ENCODE results near the gene CYRIA. TPM values are rescaled to one million over a fixed set of nuclear protein-coding genes. Genes with fewer than 3 reads are reported as not detected.

The CYRIA gene
- total RNA-seq, 4 donors from 2014 or later = 33.6 to 79.0 (median 50.0) TPM

DNA sequence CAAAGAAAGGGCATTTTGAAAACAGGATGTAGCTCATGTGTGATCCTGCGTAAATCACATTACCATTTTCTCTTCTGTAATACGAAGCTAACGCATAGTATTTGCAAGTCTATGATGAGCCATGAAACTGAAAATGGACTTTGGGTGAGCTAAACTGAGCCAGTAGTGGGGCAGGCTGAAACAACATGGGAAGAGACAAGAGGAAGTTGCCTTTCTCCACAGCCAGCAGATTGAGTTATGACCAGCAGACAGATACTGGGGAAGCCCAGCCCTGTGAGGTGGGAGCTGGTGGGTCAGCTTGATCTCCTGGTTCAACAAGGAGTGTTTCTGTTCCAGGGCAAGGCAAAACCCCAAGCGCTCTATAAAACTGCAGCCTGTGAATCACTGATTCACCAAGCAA lies 11.8 kb downstream of the CYRIA start:
- TF ChIP-seq, protein P1, sequence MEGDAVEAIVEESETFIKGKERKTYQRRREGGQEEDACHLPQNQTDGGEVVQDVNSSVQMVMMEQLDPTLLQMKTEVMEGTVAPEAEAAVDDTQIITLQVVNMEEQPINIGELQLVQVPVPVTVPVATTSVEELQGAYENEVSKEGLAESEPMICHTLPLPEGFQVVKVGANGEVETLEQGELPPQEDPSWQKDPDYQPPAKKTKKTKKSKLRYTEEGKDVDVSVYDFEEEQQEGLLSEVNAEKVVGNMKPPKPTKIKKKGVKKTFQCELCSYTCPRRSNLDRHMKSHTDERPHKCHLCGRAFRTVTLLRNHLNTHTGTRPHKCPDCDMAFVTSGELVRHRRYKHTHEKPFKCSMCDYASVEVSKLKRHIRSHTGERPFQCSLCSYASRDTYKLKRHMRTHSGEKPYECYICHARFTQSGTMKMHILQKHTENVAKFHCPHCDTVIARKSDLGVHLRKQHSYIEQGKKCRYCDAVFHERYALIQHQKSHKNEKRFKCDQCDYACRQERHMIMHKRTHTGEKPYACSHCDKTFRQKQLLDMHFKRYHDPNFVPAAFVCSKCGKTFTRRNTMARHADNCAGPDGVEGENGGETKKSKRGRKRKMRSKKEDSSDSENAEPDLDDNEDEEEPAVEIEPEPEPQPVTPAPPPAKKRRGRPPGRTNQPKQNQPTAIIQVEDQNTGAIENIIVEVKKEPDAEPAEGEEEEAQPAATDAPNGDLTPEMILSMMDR (IDR thresholded peaks at IDR 0.05) = no peak
- TF ChIP-seq POLR2A (IDR thresholded peaks at IDR 0.05) = no peak
- H3K4me3 ChIP-seq (replicated peaks in 1 of 3) = no peak overlapping the region
- peak overlapping the region; percentile 98 for H3K27ac ChIP-seq
- H3K27me3 ChIP-seq = no peaks in the 10 kb centered on the region
- H3K36me3 ChIP-seq = no peaks in the 10 kb centered on the region
- WGBS, 2 donors = 88 to 89% methylated on average over 4 of the region's 4 CpGs
- no peaks in the 10 kb centered on the region for H3K9me3 ChIP-seq
- intact Hi-C loops (cut with DNase I) = no loop called here
- DNase-seq = no peak
- H3K4me1 ChIP-seq = peaks cover 94 to 96% of the 10 kb centered on the region in 2 donors

DNA sequence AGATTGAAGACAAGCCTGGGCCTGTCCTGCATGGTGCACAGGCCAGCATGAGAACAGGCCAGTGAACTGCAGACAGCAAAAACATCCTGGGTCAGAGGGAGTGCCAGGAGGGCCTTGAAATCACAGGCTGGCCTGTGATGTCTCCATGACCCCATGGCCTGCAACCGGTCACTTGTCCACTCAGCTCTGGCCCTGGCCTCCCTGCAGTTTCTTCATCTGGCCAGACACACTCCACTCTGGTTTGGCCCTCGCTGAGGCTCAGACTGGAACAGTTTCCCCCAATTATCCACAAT lies 12.6 kb downstream of the CYRIA start:
- intact Hi-C loops (cut with DNase I) = no loop called here
- DNase-seq = peak; percentile 48 to 56
- Histone ChIP-seq H3K9me3 (no peaks in the 10 kb centered on the region), H3K4me3 (replicated peaks in 1 of 3) (no peak overlapping the region), H3K36me3 (no peaks in the 10 kb centered on the region), H3K4me1 (peaks cover 93 to 95% of the 10 kb centered on the region in 2 donors), H3K27ac (peak overlapping the region; percentile 98), H3K27me3 (no peaks in the 10 kb centered on the region)
- WGBS, 2 donors = 34 to 37% methylated on average over 2 of the region's 2 CpGs
- TF ChIP-seq, protein P1 (IDR thresholded peaks at IDR 0.05) = no peak
- TF ChIP-seq POLR2A (IDR thresholded peaks at IDR 0.05) = no peak

DNA sequence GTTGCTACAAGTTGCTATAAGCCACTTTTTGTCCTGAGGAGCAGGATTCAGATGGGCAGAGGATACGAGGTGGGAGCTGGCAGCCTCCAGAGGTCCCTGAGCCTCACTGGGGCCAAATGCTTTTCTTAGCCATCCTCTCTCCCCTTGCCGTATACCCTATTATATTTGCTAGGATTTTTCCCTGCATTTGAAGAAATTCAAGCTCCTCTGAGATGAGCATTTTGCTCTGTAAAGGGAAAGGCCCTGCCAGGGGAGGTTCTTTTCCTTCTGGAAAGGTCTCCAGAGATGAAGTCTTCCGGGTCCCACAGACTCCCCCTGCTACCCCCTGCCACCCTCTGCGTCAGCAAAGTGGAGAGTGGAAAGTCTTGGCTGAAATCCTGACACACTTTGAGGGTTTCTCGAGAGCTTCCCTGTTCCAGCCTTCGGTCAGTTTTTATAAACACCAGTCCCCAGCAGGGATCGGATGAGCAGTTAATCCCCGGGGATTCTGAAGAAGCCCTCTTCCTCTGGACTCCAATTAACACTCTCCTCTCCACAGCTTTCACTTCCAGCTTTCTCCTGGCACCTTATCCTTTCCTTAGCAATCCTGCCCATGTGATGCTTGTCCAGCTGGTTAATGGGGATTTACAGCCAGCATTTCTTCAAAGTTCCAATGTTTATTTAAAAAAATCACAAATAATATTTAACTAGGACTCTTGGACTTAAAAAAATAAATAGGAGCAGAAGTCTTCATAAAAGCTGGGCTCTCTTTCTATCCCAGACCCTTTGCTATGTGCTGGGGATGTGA lies 13.1 kb downstream of the CYRIA start:
- WGBS, 2 donors = 11 to 17% methylated on average over 8 of the region's 8 CpGs
- Histone ChIP-seq H3K27me3 (no peaks in the 10 kb centered on the region), H3K4me1 (peaks cover 95% of the 10 kb centered on the region in 2 donors), H3K9me3 (no peaks in the 10 kb centered on the region), H3K4me3 (replicated peaks in 1 of 3) (no peak overlapping the region), H3K27ac (peak overlapping the region; percentile 98), H3K36me3 (no peaks in the 10 kb centered on the region)
- intact Hi-C loops (cut with DNase I) = no loop called here
- DNase-seq = peak; percentile 87
- TF ChIP-seq POLR2A (IDR thresholded peaks at IDR 0.05) = peak in 1 of 2 donors; percentile 59
- TF ChIP-seq, protein P1 (IDR thresholded peaks at IDR 0.05) = no peak

DNA sequence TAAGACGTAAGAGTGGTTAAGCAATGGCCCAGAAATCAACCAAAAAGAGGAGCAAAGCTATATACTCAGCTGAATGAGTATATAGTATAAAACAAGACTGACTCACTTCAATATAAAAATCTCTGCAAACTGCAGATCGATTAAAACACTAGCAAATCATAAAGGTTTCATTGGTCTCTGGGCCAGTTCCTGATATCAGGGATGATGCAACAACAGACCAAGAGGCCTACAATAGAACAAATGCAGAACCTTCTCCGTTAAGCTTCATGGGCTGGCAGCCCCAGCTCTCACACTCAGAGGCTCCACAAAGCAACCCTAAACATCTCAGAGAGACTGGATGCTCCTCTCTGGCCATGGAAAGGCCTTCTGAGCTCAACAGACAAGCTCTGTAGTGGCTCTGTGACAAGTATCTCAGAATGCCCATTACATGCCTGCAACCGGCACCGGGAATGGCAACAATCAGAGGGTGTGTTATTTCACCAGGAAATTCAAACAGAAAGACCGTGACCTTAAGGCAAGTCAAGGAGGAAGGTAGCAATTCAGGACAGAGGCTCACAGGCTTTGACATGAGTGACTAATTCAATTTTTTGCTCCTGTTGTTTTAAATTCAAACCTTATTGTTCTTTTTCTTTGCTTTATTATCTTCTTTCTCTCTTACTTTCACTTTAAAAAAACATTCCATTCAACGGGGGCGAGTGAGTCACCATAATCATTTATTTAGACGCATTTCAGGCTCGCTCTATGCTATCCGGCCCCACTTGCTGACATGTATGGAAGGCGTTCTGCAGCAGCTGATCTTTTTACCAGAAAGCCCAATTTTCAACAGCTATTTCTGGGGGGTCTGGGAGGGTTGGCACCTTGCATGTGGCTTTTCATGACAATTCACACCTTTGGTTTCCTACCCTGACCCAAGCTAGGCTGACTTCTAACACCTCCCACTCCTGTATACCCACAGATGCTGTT lies 15.1 kb downstream of the CYRIA start:
- H3K9me3 ChIP-seq = no peaks in the 10 kb centered on the region
- peak overlapping the region; percentile 98 for H3K27ac ChIP-seq
- H3K4me3 ChIP-seq (replicated peaks in 1 of 3) = no peak overlapping the region
- peak in 1 of 2 donors; percentile 46 for TF ChIP-seq POLR2A (IDR thresholded peaks at IDR 0.05)
- TF ChIP-seq, protein P1 (IDR thresholded peaks at IDR 0.05) = no peak
- DNase-seq = peak; percentile 43 to 51
- no peaks in the 10 kb centered on the region for H3K36me3 ChIP-seq
- peaks cover 81 to 83% of the 10 kb centered on the region in 2 donors for H3K4me1 ChIP-seq
- 25 to 31% methylated on average over 12 of the region's 12 CpGs for WGBS, 2 donors
- H3K27me3 ChIP-seq = no peaks in the 10 kb centered on the region
- intact Hi-C loops (cut with DNase I) = no loop called here
